CD4-positive, CD25-positive, alpha-beta regulatory T cell (primary cell): ENCODE data around the gene MORN1. TPM values are rescaled to one million over a fixed set of nuclear protein-coding genes. Genes with fewer than 3 reads are reported as not detected.

Source experiments
- ATAC-seq, 2 donors: fragments of 150-1000 bp; cut with Tn5 transposase; one replicate each; pipeline ENCODE4 v1.10.0; 2021; ENCODE audit warnings: low read depth in 2 of 2, moderate number of reproducible peaks in 2 of 2, moderate library complexity in 1 of 2
- DNase-seq, 3 donors: peaks; one replicate each; pipeline versions ENCODE4 v3.0.0 to v3.0.0-alpha.2; 2012 to 2022; ENCODE audit warnings: mixed read lengths in 1 of 3
- H3K27ac ChIP-seq: one replicate; pipeline ENCODE4 v1.7.0; 2013; ENCODE audit warnings: mild to moderate bottlenecking, low read length; ENCODE audit not compliant: insufficient read depth, poor library complexity, severe bottlenecking
- H3K27me3 ChIP-seq: one replicate; pipeline ENCODE4 v1.7.0; 2013; ENCODE audit warnings: low read length; ENCODE audit not compliant: control insufficient read depth, insufficient read depth
- H3K36me3 ChIP-seq: one replicate; pipeline ENCODE4 v1.7.0; 2013; ENCODE audit warnings: mild to moderate bottlenecking, low read length, moderate library complexity; ENCODE audit not compliant: control insufficient read depth, insufficient read depth
- H3K4me1 ChIP-seq: 2 replicates; pipeline ENCODE4 v1.7.0; 2013; ENCODE audit warnings: mild to moderate bottlenecking, low read length; ENCODE audit not compliant: insufficient read depth, control insufficient read depth, poor library complexity, severe bottlenecking
- H3K4me3 ChIP-seq: one replicate; pipeline ENCODE4 v1.7.0; 2013; ENCODE audit warnings: low read depth, mild to moderate bottlenecking, low read length, moderate library complexity
- H3K9me3 ChIP-seq, 2 experiments: 1 replicate in 1 of 2; 2 replicates in 1 of 2; pipeline ENCODE4 v1.7.0; 2013; ENCODE audit warnings: low read length in 2 of 2, mild to moderate bottlenecking in 1 of 2, moderate library complexity in 1 of 2; ENCODE audit not compliant: control insufficient read depth in 2 of 2
- H3K27ac Mint-ChIP-seq, 3 donors: one replicate each; pipeline ENCODE4 v1.8.0; 2020 to 2022; ENCODE audit warnings: mild to moderate bottlenecking in 3 of 3, mixed read lengths in 3 of 3, moderate library complexity in 2 of 3
- H3K27me3 Mint-ChIP-seq: one replicate; pipeline ENCODE4 v1.8.0; 2022; ENCODE audit warnings: mild to moderate bottlenecking, mixed read lengths
- H3K36me3 Mint-ChIP-seq: one replicate; pipeline ENCODE4 v1.8.0; 2020; ENCODE audit warnings: mixed read lengths
- H3K4me1 Mint-ChIP-seq, 4 donors: one replicate each; pipeline ENCODE4 v1.8.0; 2020 to 2022; ENCODE audit warnings: mixed read lengths in 4 of 4, mild to moderate bottlenecking in 1 of 4
- H3K4me3 Mint-ChIP-seq, 4 donors: one replicate each; pipeline ENCODE4 v1.8.0; 2020 to 2022; ENCODE audit warnings: mild to moderate bottlenecking in 4 of 4, mixed read lengths in 4 of 4, moderate library complexity in 3 of 4
- H3K9me3 Mint-ChIP-seq, 7 donors: one replicate each; pipeline ENCODE4 v1.8.0; 2020 to 2022; ENCODE audit warnings: mixed read lengths in 7 of 7, mild to moderate bottlenecking in 3 of 7, moderate library complexity in 2 of 7
- polyA plus RNA-seq, 4 donors: library from polyadenylated mRNA; unstranded; fragments of 300-500 nt; fragmentation: Illumina TruSeq; gene quantifications; one replicate each; pipeline ENCODE4 v1.2.3, GENCODE V29; 2021
- total RNA-seq: library from RNA; stranded (reverse); gene quantifications from one replicate; pipeline ENCODE4 v1.2.3, GENCODE V29; 2022

Gene MORN1
- total and polyA plus RNA-seq, 5 donors from 2014 or later, result 1.3 to 7.3 (median 2.4) TPM

- DNase-seq, result no peak
- H3K36me3 ChIP-seq, result no peaks in the 10 kb centered on the region
- no peaks in the 10 kb centered on the region for H3K36me3 Mint-ChIP-seq
- H3K27me3 Mint-ChIP-seq, result peaks cover 4% of the 10 kb centered on the region
- ATAC-seq, result no peak
- H3K4me3 ChIP-seq, result no peak overlapping the region
- no peaks in the 10 kb centered on the region for H3K9me3 ChIP-seq
- H3K9me3 Mint-ChIP-seq, result no peaks in the 10 kb centered on the region
- no peak overlapping the region for H3K27ac ChIP-seq
- H3K27ac Mint-ChIP-seq, result no peak overlapping the region
- H3K4me1 Mint-ChIP-seq, result no peaks in the 10 kb centered on the region
- H3K27me3 ChIP-seq, result no peaks in the 10 kb centered on the region
- H3K4me3 Mint-ChIP-seq, result no peak overlapping the region
- H3K4me1 ChIP-seq, result no peaks in the 10 kb centered on the region
These were observed 44.0 kb downstream of the MORN1 start for GRCh38 chr1:2347409-2347785.

- no peak for ATAC-seq
- Histone ChIP-seq H3K4me1 (no peaks in the 10 kb centered on the region), H3K36me3 (no peaks in the 10 kb centered on the region), H3K4me3 (no peak overlapping the region), H3K9me3 (no peaks in the 10 kb centered on the region), H3K27me3 (no peaks in the 10 kb centered on the region), H3K27ac (no peak overlapping the region)
- no peaks in the 10 kb centered on the region for H3K27me3 Mint-ChIP-seq
- no peaks in the 10 kb centered on the region for H3K9me3 Mint-ChIP-seq
- no peaks in the 10 kb centered on the region for H3K36me3 Mint-ChIP-seq
- no peak for DNase-seq
- no peak overlapping the region for H3K4me3 Mint-ChIP-seq
- no peaks in the 10 kb centered on the region for H3K4me1 Mint-ChIP-seq
- H3K27ac Mint-ChIP-seq, result no peak overlapping the region
These were observed 44.5 kb downstream of the MORN1 start for GRCh38 chr1:2346691-2347408.

GRCh38 chr1:2345297-2346075 lies 45.9 kb downstream of the MORN1 start:
- DNase-seq, result no peak
- Histone ChIP-seq H3K4me3 (no peak overlapping the region), H3K4me1 (no peaks in the 10 kb centered on the region), H3K36me3 (no peaks in the 10 kb centered on the region), H3K9me3 (no peaks in the 10 kb centered on the region), H3K27me3 (no peaks in the 10 kb centered on the region), H3K27ac (no peak overlapping the region)
- no peaks in the 10 kb centered on the region for H3K9me3 Mint-ChIP-seq
- no peaks in the 10 kb centered on the region for H3K36me3 Mint-ChIP-seq
- H3K4me3 Mint-ChIP-seq, result no peak overlapping the region
- H3K27me3 Mint-ChIP-seq, result no peaks in the 10 kb centered on the region
- no peak overlapping the region for H3K27ac Mint-ChIP-seq
- ATAC-seq, result no peak
- H3K4me1 Mint-ChIP-seq, result no peaks in the 10 kb centered on the region

GRCh38 chr1:2344744-2345296 lies 46.5 kb downstream of the MORN1 start:
- H3K27ac Mint-ChIP-seq, result no peak overlapping the region
- Histone ChIP-seq H3K36me3 (no peaks in the 10 kb centered on the region), H3K27ac (no peak overlapping the region), H3K27me3 (no peaks in the 10 kb centered on the region), H3K9me3 (no peaks in the 10 kb centered on the region), H3K4me1 (no peaks in the 10 kb centered on the region), H3K4me3 (no peak overlapping the region)
- H3K9me3 Mint-ChIP-seq, result no peaks in the 10 kb centered on the region
- no peak for ATAC-seq
- no peaks in the 10 kb centered on the region for H3K4me1 Mint-ChIP-seq
- H3K27me3 Mint-ChIP-seq, result no peaks in the 10 kb centered on the region
- no peak overlapping the region for H3K4me3 Mint-ChIP-seq
- DNase-seq, result no peak
- H3K36me3 Mint-ChIP-seq, result no peaks in the 10 kb centered on the region

GRCh38 chr1:2344121-2344681 lies 47.2 kb downstream of the MORN1 start:
- Mint-ChIP-seq H3K4me3 (no peak overlapping the region), H3K4me1 (no peaks in the 10 kb centered on the region), H3K27me3 (no peaks in the 10 kb centered on the region), H3K36me3 (no peaks in the 10 kb centered on the region), H3K27ac (no peak overlapping the region), H3K9me3 (no peaks in the 10 kb centered on the region)
- no peak overlapping the region for H3K27ac ChIP-seq
- no peaks in the 10 kb centered on the region for H3K9me3 ChIP-seq
- H3K4me1 ChIP-seq, result no peaks in the 10 kb centered on the region
- H3K4me3 ChIP-seq, result no peak overlapping the region
- ATAC-seq (no peak), DNase-seq (no peak)
- H3K36me3 ChIP-seq, result no peaks in the 10 kb centered on the region
- H3K27me3 ChIP-seq, result no peaks in the 10 kb centered on the region

- Histone ChIP-seq H3K27me3 (no peaks in the 10 kb centered on the region), H3K4me1 (no peaks in the 10 kb centered on the region), H3K4me3 (no peak overlapping the region), H3K27ac (no peak overlapping the region), H3K9me3 (no peaks in the 10 kb centered on the region), H3K36me3 (no peaks in the 10 kb centered on the region)
- H3K36me3 Mint-ChIP-seq, result no peaks in the 10 kb centered on the region
- no peaks in the 10 kb centered on the region for H3K27me3 Mint-ChIP-seq
- DNase-seq (no peak), ATAC-seq (no peak)
- H3K9me3 Mint-ChIP-seq, result no peaks in the 10 kb centered on the region
- H3K4me1 Mint-ChIP-seq, result no peaks in the 10 kb centered on the region
- H3K4me3 Mint-ChIP-seq, result no peak overlapping the region
- no peak overlapping the region for H3K27ac Mint-ChIP-seq
These were observed 48.1 kb downstream of the MORN1 start for GRCh38 chr1:2343023-2343935.

GRCh38 chr1:2342384-2343022 lies 48.9 kb downstream of the MORN1 start:
- Histone ChIP-seq H3K9me3 (no peaks in the 10 kb centered on the region), H3K36me3 (no peaks in the 10 kb centered on the region), H3K27me3 (no peaks in the 10 kb centered on the region), H3K4me1 (no peaks in the 10 kb centered on the region), H3K4me3 (no peak overlapping the region), H3K27ac (no peak overlapping the region)
- Mint-ChIP-seq H3K9me3 (no peaks in the 10 kb centered on the region), H3K4me1 (no peaks in the 10 kb centered on the region), H3K27ac (no peak overlapping the region), H3K27me3 (no peaks in the 10 kb centered on the region), H3K4me3 (no peak overlapping the region), H3K36me3 (no peaks in the 10 kb centered on the region)
- DNase-seq (no peak), ATAC-seq (no peak)
